Activated T-cell treated with anti-CD3 and anti-CD28 coated beads, Interleukin-2, amount 50 U/mL, for 1 hour (primary cell): ENCODE measurements around the gene AGAP1.

ENCODE experiments used
- DNase-seq: peaks from one replicate; pipeline ENCODE4 v3.0.0-alpha.2; 2020

AGAP1 gene

GRCh38 chr2:235983016-235983415 lies 489.2 kb downstream of the AGAP1 start:
- no peak for DNase-seq

- no peak for DNase-seq
Measured at GRCh38 chr2:235984552-235984951, 490.7 kb downstream of the AGAP1 start.

- no peak for DNase-seq
Measured at GRCh38 chr2:235986361-235986760, 492.5 kb downstream of the AGAP1 start.

- DNase-seq, result no peak
Measured at GRCh38 chr2:235988271-235989015, 494.6 kb downstream of the AGAP1 start.

- no peak for DNase-seq
Measured at GRCh38 chr2:235989591-235989990, 495.7 kb downstream of the AGAP1 start.

- no peak for DNase-seq
Measured at GRCh38 chr2:235990344-235990743, 496.5 kb downstream of the AGAP1 start.

- no peak for DNase-seq
Measured at GRCh38 chr2:235992024-235992423, 498.2 kb downstream of the AGAP1 start.

GRCh38 chr2:235996419-235996818 lies 502.6 kb downstream of the AGAP1 start:
- no peak for DNase-seq

GRCh38 chr2:235999011-235999410 lies 505.2 kb downstream of the AGAP1 start:
- no peak for DNase-seq

- DNase-seq, result no peak
Measured at GRCh38 chr2:236001166-236001828, 507.5 kb downstream of the AGAP1 start.

GRCh38 chr2:236001854-236002253 lies 508.0 kb downstream of the AGAP1 start:
- DNase-seq, result no peak

- no peak for DNase-seq
Measured at GRCh38 chr2:236008006-236008405, 514.2 kb downstream of the AGAP1 start.

GRCh38 chr2:236008857-236009256 lies 515.0 kb downstream of the AGAP1 start:
- no peak for DNase-seq

- DNase-seq, result no peak
Measured at GRCh38 chr2:236010920-236011685, 517.3 kb downstream of the AGAP1 start.

- DNase-seq, result no peak
Measured at GRCh38 chr2:236012155-236012554, 518.3 kb downstream of the AGAP1 start.

- no peak for DNase-seq
Measured at GRCh38 chr2:236014408-236015131, 520.7 kb downstream of the AGAP1 start.

- DNase-seq, result no peak
Measured at GRCh38 chr2:236015171-236015570, 521.3 kb downstream of the AGAP1 start.

GRCh38 chr2:236016496-236016895 lies 522.7 kb downstream of the AGAP1 start:
- DNase-seq, result no peak

- DNase-seq, result no peak
Measured at GRCh38 chr2:236017446-236017845, 523.6 kb downstream of the AGAP1 start.

GRCh38 chr2:236019434-236019833 lies 525.6 kb downstream of the AGAP1 start:
- no peak for DNase-seq

GRCh38 chr2:236021499-236022057 lies 527.7 kb downstream of the AGAP1 start:
- DNase-seq, result no peak

GRCh38 chr2:236022128-236022527 lies 528.3 kb downstream of the AGAP1 start:
- no peak for DNase-seq

- DNase-seq, result no peak
Measured at GRCh38 chr2:236025892-236026291, 532.0 kb downstream of the AGAP1 start.
